ENCODE results near the gene NRG3.

Gene NRG3

DNA sequence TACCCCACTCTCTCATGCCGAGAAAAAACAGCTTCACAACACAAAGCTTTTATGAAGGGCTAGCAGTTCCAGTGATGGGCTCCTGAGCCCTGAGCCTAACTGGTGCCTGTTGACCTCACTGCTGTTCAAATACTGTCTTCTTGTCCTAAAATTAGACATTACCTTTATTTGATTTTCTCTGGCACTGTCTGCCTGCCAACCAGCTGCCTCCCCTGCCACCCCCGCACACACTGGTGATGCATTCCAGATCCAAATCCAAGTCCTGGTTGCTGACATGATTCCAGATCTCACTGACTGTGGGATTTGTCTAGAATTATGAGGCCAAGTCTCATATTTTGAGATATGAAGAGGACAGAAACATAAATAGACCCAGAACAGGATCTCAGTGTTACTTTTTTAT lies 816.2 kb downstream of the NRG3 start:
- Histone ChIP-seq H3K36me3 (peaks cover 15% of the 10 kb centered on the region), H3K4me3 (ENCODE audit: low read depth, low read length) (peak overlapping the region; percentile 55), H3K9me3 (no peaks in the 10 kb centered on the region; the same call in 1 of the 2 replicates), H3K27me3 (no peaks in the 10 kb centered on the region), H3K4me1 (peaks cover 14% of the 10 kb centered on the region)
- DNase-seq, result peak; percentile 82
- TF ChIP-seq CTCF (IDR thresholded peaks at IDR 0.05; ENCODE audit: low read depth, low read length), result no peak

DNA sequence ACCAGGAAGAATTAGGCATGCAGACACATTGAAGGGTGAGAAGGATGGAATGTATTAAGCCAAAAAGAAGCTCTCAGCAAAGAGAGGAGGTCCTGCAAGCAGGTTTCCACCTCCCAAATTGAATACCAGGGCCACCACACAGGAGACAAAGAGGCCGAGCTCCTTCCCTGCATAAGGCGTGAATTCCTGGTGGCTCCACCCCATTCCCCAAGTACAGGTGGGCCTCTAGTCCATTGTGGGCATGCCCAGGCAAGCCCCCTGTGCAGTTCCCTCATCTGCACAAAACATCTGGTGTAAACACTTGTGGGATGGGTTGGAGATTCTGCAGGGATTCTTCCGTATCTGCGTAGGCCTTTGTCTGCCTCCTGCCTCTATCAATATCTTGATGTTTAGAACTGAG lies 817.5 kb downstream of the NRG3 start:
- no peak for DNase-seq
- Histone ChIP-seq H3K4me1 (peaks cover 19% of the 10 kb centered on the region), H3K36me3 (peaks cover 7% of the 10 kb centered on the region), H3K4me3 (ENCODE audit: low read depth, low read length) (no peak overlapping the region), H3K9me3 (no peaks in the 10 kb centered on the region; the same call in 1 of the 2 replicates), H3K27me3 (no peaks in the 10 kb centered on the region)
- no peak for TF ChIP-seq CTCF (IDR thresholded peaks at IDR 0.05; ENCODE audit: low read depth, low read length)

DNA sequence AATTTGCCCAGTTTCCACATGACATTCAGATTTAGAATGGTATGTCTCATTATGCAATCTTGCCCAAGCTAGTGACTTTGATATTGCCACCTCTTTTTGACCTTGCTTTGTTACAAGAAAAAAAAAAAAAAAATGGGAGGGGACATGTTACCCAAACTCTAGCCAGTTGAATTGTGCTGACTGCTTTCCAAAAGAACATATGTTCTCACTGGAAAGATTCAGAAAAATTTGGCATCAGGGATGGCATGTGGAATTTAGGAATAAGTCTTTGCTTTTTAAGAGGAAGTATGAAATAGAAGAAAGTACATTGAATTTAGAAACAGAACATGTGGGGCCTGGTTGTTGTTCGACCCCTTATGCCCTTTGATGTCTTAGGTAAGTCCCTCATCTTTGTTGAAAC lies 846.8 kb downstream of the NRG3 start:
- no peak for TF ChIP-seq CTCF (IDR thresholded peaks at IDR 0.05; ENCODE audit: low read depth, low read length)
- DNase-seq, result no peak
- Histone ChIP-seq H3K9me3 (no peaks in the 10 kb centered on the region), H3K36me3 (no peaks in the 10 kb centered on the region), H3K4me1 (peaks cover 18% of the 10 kb centered on the region), H3K27me3 (no peaks in the 10 kb centered on the region), H3K4me3 (ENCODE audit: low read depth, low read length) (no peak overlapping the region)

DNA sequence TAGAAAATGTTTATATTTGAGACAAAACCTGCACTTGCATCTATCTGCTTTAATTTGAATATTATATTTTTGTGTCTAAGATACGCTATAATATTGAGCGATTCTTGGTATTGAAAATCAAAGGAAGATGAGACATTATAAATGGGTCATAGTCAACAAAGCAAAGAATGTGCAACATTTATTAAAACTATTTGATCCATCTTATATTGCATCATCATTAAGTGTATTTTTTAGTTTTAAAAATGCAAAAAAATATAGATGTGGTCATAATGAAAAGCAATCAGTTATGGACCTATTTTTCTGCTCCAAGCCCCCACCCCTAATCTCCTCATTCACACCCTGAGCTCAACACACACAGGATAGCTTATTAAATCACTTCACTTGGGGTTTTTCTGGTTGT lies 847.3 kb downstream of the NRG3 start:
- H3K36me3 ChIP-seq, result no peaks in the 10 kb centered on the region
- peaks cover 18% of the 10 kb centered on the region for H3K4me1 ChIP-seq
- TF ChIP-seq CTCF (IDR thresholded peaks at IDR 0.05; ENCODE audit: low read depth, low read length), result no peak

DNA sequence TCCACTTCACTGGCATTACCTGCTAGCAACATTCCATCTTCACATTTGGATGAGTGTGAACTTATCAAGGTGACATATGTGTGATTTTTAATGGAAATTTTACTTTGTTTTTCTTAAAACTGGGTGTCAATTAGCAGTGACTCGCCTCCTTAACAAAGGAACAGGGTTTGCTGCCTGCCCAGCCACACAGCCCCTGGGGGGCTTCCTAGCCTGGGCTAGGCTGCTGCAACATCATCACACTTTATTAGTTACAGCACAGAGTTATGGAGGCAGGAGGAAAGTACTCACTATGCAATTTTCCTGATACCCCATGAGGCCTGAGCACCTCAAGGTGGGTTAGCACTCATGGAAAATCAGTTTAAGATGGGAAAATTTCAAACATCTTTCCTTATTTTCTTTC lies 861.3 kb downstream of the NRG3 start:
- DNase-seq, result no peak
- H3K4me1 ChIP-seq, result no peaks in the 10 kb centered on the region
- H3K27me3 ChIP-seq, result no peaks in the 10 kb centered on the region
- no peak for TF ChIP-seq CTCF (IDR thresholded peaks at IDR 0.05; ENCODE audit: low read depth, low read length)
- no peaks in the 10 kb centered on the region for H3K9me3 ChIP-seq
- no peak overlapping the region for H3K4me3 ChIP-seq (ENCODE audit: low read depth, low read length)
- no peaks in the 10 kb centered on the region; the same call in 1 of the 2 replicates for H3K36me3 ChIP-seq

More for the DNA sequence above, 847.3 kb downstream of the NRG3 start:
- H3K9me3 ChIP-seq, result no peaks in the 10 kb centered on the region
- no peak for DNase-seq
- H3K27me3 ChIP-seq, result no peaks in the 10 kb centered on the region
- no peak overlapping the region for H3K4me3 ChIP-seq (ENCODE audit: low read depth, low read length)

GRCh38 chr10:82737549-82737948 lies 862.6 kb downstream of the NRG3 start:
- Histone ChIP-seq H3K36me3 (no peaks in the 10 kb centered on the region; the same call in 1 of the 2 replicates), H3K4me3 (ENCODE audit: low read depth, low read length) (no peak overlapping the region), H3K4me1 (no peaks in the 10 kb centered on the region), H3K9me3 (no peaks in the 10 kb centered on the region), H3K27me3 (no peaks in the 10 kb centered on the region)
- TF ChIP-seq CTCF (IDR thresholded peaks at IDR 0.05; ENCODE audit: low read depth, low read length), result no peak
- no peak for DNase-seq

All from BE2C (cell line).